Left cardiac atrium (tissue), 4 donors: ENCODE results near the gene SEMA5B. TPM values are rescaled to one million over a fixed set of nuclear protein-coding genes. Genes with fewer than 3 reads are reported as not detected.

Source experiments
- ATAC-seq, 2 donors: fragments of 200-7000 bp; cut with Tn5 transposase; one replicate each; pipeline ENCODE4 v1.9.1; 2020; ENCODE audit warnings: mild to moderate bottlenecking in 2 of 2, moderate library complexity in 2 of 2
- DNase-seq: peaks from one replicate; pipeline ENCODE4 v3.0.0-alpha.2; 2020
- intact Hi-C, 2 donors: fragments of 100-400 bp; cut with DNase I; formaldehyde crosslinking; loops; one replicate each; pipeline versions ENCODE4 v1.14.1 to v1.15.1; 2022 to 2023
- total RNA-seq, 2 donors: library from RNA; stranded (reverse); fragmentation: NEBNext Ultra II Directional; extraction: Animal tissue kit (Norgen Biotek cat#: 25700); gene quantifications; one replicate each; pipeline ENCODE4 v1.2.1, GENCODE V29; 2021
- donor health status: DM: no; HTN: yes; CAD: no.
- donor health status: DM: no; HTN: yes; CAD: no; lungs with severe emphysema.
- donor health status: DM: yes; HTN: yes; CAD: no.
- donor health status: Dilated cardiomyopathy.

SEMA5B gene
- total RNA-seq, 2 donors from 2014 or later = 1.7 to 2.4 TPM

DNA sequence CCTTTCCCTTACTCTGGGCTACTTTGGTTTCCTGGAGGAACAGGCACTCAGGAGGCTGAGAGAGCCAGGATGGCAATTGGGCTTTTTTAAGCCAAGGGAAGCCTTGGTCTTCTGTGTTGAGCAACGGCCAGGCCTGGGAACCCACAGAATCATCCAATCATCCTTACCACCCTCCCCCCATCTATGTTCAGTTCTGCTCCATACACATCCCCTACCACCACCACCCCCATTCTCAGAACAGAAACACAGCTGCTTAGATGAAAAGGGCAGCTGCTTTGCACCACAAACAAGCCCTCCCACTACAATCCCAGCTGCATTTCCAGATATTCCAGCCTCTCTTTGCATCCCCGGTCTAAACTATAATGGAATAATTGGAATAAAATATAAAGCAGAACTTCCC is 21.0 kb downstream of the SEMA5B start:
- ATAC-seq = no peak
- no peak for DNase-seq
- intact Hi-C loops = no loop called here

DNA sequence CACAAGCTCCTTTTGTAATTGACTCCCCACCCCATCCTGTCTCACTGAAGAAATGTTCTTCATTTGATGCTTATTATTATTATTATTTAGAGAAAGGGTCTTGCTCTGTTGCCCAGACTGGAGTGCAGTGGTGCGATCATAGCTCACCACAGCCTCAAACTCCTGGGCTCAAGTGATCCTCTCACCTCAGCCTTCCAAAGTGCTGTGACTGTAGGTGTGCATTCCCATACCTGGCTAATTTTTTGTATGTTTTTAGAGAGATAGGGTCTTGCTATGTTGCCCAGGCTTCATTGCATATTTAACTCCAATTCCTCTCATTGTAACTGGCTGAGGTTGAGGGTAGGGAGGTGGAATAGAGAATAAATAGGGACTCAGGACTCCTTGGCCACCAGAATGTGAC is 22.3 kb downstream of the SEMA5B start:
- intact Hi-C loops = no loop called here
- ATAC-seq = no peak

DNA sequence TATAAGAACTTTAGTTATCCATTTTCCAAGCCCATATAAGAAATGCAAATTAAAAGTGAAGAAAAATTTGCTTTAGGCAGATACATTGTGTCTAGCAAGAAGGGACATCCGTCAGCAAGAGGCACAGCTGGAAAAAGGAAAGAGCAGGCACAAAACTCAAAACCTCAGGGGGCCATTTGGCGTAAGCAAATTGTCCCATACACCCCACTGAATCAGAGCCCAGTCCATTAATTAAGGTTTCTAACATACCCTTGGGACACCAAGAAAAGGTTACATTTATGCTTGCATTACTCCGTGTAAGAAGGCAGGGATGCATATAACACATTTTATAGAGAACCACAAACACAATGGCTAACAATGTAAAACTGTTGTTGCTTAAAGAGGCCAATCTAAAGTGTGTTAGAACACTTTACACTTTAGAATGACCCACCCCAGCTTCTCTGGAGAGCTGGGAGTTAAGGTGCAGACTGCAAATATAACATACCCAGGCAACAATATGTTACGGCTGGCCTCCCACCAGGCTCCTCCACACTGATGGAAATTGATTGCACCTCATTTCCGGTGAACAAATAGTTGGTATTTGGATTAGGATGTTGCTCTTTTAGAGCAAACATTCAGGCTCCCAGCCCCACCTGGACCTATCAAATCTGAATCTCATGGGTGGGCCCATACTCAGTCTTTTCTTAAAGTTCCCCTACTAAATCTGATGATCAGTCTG is 23.2 kb downstream of the SEMA5B start:
- intact Hi-C loops = no loop called here
- no peak for ATAC-seq
- DNase-seq = no peak

More for the DNA sequence above, 22.3 kb downstream of the SEMA5B start:
- no peak for DNase-seq

DNA sequence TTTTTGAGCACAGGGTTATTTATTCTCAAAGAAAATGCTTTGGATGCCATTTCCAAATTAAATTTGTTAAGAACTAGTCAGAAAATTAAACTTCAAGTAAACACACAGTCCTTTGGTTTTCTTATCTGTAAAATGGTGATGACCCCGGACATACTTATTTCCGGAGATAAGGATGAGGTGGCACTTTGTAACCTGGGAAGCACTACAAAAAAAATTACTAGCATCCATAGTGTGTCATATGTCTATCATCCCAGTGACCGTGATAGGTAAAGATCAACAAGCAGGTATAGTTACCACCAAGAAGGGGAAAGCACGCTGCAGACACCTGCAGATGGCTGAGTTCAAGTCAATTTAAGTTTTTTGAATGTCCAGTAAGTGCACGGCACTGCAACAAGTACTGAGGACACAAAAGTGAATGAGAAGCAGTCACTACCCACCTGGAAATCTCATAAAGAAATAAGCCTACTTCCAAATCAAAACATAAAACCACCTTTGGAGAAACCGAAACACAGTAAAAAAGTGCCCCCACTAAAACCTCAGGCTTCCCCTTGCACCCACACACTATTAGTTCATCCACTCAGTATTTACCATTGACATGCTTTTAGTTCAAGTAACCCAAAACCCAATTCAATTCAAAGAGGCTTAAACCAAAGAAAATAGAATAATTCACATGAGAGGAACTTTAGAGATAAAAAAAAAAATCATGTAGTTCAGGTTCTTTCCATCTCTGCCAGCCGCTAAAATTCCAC is 24.6 kb downstream of the SEMA5B start:
- ATAC-seq (no peak), DNase-seq (no peak)
- intact Hi-C loops = no loop called here

DNA sequence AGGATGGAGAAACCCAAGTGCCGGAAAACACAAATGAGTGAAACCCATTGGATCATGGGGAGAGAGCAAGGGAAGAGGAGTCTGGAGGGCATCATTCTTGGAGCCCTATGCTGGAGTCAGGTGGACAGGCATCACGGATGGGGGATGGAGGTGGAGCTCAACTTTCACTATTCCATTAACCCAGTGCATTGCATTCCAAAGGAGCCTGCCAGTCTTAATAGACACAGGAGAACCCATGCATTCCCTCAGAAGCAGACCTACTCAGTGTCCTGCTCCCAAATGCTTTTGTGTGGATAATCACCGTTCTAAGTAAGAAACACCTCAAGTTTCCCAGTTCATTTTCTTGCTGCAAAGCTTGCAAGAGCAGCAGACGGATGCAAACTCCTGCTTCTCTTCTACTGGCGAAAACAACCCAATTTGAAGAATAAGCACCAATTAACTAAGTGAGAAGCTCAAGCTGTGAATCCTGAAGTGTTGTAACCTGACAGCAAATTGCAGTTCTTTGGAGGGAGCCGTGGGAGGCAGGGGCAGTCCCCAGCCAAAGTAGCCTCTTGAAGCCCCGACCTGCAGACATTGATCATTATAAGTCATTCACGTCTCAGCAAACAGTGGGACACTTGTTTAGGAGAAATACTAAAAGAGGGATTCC is 25.3 kb downstream of the SEMA5B start:
- ATAC-seq (no peak), DNase-seq (no peak)
- intact Hi-C loops = no loop called here

DNA sequence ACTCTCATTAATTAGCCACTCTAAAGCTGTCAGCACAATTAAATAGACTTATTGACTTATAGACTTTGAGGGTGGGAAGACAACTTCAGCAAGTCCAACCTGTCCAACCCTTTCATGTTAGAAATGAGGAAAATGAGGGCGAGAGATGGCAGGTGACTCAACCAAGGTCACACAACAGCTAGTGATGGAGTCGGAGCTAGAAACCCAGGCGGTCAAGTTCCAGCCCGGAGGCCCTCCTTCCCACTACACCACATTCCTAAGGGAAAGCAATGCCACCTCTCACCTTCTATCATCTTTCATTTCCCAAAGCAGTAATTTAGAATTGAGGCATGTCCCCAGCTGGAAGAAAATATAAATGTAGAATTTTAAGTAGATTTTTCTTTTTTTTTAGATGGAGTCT is 28.7 kb downstream of the SEMA5B start:
- DNase-seq = no peak
- intact Hi-C loops = no loop called here
- ATAC-seq = no peak

DNA sequence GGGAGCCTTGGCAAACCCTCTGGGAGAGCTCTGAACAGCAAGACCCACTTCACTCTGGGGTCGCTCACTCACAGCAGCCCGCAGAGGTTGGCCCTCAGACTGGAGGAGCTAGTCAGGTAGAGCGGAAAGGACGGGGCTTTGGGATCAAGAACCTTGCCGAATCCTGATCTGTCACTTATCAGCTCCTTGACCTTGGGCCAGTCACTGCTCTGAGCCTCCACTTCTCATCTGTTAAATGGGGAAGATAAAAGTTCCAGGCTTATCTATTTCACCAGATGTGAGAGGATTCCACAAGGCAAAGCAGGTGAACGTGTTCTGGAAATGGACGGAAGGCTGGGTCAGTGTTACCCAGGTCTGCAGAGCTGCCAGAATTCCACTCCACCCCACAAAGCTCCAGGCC is 29.4 kb downstream of the SEMA5B start:
- DNase-seq = no peak
- ATAC-seq = no peak
- intact Hi-C loops = no loop called here

DNA sequence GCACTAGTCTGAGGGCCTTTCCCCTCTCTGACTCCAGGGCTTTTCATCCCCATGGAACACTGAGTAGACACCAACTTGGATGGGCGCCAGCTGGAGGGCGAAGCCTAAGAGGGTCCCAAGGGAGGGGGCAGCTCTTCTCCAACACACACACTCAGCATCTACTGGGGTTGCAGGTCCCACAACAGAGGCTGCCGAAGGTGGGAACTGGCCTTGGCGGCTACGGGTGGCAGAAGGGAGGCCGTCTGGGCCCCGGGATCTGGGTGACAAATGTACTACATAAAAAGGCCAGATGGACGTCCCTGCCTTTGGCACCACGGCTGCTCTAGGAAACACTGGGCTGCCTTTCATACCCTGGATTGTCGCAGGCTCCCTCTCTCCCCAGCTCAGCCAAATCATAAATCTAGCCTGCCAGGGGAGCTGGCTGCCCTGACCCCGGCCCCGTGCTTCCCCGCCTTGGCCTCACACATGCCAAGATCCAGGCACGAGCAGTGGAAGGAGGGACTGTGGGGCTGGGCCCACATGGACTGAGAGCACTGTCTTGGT is 31.5 kb downstream of the SEMA5B start:
- ATAC-seq = peak in 1 of 2 donors; percentile 49
- no peak for DNase-seq
- intact Hi-C loops = no loop called here

DNA sequence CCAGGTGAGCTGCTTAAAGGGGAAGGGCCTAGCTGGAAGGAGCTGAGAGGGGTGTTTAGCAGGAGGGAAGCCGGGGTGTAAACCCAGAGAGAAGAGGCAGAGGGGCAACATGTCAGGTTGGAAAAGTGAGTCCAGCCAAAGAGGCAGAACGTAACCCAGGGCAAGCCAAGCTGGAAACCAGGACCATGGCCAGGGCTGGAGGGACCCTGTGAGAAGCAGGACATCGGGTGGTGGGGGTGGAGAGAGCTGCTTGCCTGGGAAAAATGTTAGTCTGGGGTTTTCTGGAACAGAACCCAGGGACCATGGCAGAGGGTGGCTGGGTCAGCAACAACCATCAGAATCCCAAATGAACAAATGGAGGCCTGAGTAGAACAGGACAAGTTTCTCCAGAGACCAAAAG is 32.6 kb downstream of the SEMA5B start:
- DNase-seq = no peak
- ATAC-seq = no peak
- intact Hi-C loops = loop anchor here in 1 of 2 donors (5.0 kb wide), 1 partner anchor 32 kb away; the partner anchor contains the start of gene SEMA5B

DNA sequence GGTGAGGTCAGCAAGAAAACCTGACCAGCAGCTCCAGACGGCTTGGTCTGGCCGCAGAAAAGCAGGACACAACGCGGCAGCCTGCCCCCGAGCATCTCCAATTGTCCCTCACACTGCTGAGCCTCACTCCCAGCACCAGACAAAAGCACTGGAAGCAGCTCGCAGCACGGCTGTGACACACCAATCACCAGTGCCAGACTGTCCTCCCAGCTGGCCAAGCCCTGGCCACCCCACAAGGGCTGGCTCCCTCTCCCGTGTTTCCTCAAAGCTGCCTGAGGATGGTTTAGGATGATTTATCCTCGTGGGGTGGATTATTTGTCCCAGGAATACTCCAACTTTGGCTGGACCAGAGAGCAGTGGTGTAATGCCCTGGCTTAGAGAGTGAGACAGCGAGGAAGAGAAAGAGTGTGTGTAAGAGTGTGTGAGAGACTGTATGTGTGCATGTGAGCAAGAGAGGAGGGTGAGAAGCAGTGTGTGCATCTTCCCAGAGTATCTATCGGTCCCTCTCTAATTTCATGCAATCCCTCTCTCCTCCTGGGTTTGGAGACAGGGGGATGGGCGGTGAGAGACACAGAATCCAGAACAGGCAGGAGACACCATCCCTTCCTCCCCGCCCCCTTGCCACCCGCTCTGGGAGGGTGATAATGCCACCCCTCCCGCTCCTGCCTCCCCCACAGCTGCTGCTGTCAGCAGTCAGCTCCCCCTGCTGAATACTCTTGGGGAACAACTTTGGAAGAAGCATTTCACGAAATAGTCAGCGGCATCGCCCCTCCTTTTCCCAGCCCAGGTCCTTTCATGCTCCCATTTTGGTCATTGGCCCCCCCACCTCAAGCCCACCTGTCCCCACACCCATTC is 34.2 kb downstream of the SEMA5B start:
- peak; percentile 47 for DNase-seq
- intact Hi-C loops = loop anchor here in 1 of 2 donors (5.0 kb wide), 1 partner anchor 34 kb away; the partner anchor contains the start of gene SEMA5B
- ATAC-seq = peak; percentile 58 to 62

DNA sequence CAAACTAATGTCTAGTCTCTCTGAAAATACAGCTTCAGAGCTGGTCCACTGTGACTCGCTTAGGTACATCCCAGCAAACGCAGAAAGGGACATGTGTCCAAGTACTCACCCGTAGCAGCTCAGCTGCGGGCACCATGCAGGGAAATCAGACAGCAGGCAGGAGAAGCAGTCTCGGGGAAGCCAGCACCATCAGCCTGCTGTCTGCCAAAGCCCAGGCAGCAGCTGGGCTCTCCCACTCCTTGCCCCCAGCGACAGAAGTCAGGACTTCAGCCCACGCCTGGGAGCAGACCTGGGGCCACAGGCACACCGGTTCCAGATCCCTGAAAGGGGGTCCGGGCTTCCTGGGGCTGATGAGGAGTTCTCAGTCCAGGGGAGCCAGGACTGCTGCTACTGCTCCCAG is 34.9 kb downstream of the SEMA5B start:
- ATAC-seq = no peak
- no peak for DNase-seq
- intact Hi-C loops = loop anchor here in 1 of 2 donors (5.0 kb wide), 1 partner anchor 35 kb away; the partner anchor contains the start of gene SEMA5B

DNA sequence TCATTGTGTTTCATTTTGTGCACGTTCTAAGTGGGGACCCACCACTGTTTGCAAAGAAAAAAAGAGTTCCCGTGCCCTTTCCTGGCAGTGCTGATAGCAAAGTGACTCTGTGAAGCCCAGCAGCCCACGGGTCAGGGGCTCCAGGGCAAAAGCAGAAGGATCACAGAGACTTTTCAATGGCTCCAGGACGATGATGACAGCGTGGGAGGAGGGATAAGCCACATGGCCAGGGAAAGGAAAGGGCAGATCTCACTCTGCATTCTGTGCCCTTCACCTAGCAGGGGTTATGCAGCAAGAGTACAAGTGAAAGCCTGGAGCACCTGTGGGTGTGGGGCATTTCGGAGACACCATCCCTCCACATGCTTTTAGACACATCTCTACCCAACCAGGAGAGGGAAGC is 35.4 kb downstream of the SEMA5B start:
- intact Hi-C loops = loop anchor here in 1 of 2 donors (5.0 kb wide), 1 partner anchor 35 kb away; the partner anchor contains the start of gene SEMA5B
- DNase-seq (no peak), ATAC-seq (no peak)

DNA sequence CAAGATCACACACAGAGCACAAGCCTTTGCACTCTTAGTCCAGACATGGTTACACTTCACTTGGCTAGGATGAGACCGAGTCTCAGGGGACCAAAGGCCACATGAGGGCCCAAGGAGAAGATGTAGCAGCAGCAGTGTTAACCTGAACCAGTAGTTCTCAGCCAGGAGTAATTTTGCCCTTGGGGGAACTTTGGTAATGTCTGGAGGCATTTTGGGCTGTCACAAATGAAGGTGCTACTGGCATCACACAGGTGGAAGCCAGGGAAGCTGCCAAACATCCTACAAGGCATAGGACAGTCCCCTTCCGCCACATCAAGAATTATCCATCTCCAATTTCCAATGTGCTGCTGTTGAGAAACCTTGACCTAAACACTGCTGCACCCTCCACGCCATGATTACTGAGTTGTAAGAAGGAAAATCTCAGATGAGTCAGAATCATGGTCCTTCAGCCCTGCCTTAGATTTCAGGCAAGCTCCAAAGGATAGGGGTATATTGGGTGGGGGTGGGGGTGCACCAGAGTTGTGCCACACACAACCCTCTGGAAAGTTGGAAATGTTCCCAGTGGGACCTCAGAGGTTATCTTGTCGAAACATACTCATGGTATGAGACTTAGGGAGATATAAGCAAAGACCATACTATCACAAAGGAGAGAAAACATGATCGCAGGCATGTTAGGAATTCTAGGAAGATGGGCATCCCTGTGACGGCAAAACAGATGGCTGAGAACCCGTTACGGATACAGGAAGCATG is 36.2 kb downstream of the SEMA5B start:
- intact Hi-C loops = loop anchor here in 1 of 2 donors (5.0 kb wide), 1 partner anchor 36 kb away; the partner anchor contains the start of gene SEMA5B

DNA sequence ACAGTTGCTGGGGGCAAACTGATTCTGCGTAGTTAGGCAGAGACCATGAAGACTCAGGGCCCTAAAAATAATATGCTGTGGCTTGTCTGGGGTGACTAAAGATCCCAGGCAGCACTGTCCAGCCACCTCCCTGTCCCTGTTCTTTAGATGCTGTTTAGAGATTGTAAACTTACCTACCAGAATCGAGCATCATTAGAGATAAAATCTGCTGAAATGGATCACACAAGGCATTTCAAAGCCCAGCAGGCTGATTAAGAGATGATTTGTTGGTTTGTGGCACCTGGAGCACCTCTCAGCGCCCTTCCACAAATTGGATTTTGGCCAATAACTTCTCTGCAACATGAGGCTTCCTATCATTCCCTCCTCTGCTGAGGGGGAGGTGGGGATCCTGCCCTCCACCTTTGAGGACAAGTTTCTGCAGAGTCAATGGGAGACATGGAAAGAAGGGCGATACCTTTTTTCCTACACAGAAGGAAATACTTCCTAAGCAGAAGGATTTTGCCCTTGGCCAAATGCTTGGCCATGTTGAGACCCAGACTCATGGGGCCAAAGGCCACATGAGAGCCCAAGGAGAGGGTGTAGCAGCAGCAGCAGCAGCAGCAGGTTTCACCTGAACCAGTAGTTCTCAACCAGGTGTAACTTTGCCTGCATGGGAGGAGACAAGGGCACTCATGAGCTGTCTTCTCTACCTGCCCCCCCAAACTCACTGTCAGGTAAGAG is 37.5 kb downstream of the SEMA5B start:
- DNase-seq = no peak
- intact Hi-C loops = loop anchor here in 1 of 2 donors (5.0 kb wide), 1 partner anchor 37 kb away; the partner anchor contains the start of gene SEMA5B
- ATAC-seq = no peak

More for the DNA sequence above, 36.2 kb downstream of the SEMA5B start:
- ATAC-seq (no peak), DNase-seq (no peak)

DNA sequence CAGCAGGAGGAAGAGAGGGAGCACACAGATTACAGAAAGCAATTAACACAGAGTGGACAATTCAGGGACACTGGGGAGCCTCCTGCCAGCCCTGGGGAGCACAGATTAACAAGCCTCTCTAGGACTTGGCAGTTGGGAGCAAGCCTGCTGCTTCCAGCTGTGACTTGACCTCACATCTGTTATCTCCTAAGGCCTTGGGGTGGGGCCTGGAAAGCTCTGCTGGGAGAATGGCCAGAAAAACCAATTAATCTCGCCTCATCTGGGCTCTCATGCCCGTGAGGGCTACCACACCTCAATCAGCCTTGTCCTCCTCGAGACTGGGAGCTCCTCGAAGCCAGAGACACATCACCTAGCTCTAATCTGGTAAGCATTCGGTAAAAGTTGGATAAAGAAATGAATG is 39.1 kb downstream of the SEMA5B start:
- ATAC-seq = peak; percentile 24 to 51
- intact Hi-C loops = no loop called here
- DNase-seq = no peak

DNA sequence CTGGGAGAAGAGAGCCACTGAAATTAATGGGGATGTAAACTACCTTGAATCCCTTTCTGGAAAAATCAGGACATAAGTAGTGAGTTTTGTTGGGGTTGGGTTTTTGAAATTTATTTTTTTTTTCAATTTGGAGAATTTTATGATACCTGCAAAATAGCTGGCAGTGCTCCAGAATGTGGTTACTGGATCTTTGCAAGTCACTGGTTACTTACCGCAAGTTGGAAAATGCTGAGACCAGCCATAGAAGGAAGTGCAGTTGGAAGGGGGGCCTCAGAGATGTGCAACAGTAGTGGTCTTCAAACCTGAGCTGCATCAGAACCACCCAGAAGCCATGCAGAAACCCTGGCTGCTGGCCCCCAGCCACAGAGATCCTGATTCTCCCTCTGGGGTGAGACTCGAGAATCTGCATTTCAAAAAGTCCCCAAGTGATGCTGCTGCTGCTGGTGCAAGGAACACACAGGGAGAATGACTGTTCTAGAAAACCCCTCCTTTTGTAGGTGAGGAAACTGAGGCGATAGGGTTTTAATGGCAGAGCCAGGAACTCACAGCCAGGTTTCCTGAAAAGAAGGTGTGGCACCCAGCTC is 39.7 kb downstream of the SEMA5B start:
- no peak for DNase-seq
- intact Hi-C loops = no loop called here
- ATAC-seq = no peak

DNA sequence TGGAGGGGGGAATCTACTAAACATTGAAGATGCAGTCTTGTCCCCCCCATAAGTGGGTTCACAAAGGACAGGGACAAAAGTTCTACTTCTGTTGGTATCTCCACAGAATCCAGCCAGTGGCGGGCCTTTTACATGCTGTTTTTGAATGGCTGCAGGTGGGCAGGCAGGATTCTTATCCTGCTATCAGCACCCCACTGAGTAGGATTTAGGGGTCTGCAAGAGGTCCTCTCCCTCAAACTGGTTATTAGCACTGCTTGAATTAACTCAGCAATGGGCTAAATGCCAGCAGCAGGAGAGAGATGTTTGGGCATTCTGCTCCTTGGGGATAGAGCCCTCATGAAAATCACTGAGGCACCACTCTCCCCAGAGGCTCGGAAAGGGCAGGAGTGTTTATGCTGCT is 40.3 kb downstream of the SEMA5B start:
- no peak for ATAC-seq
- intact Hi-C loops = no loop called here
- no peak for DNase-seq
